Mesodermal cell (in vitro differentiated cells): ENCODE measurements around the gene OLIG3.

Experiments used
- H3K27ac ChIP-seq: 2 replicates; pipeline ENCODE4 v1.7.0; 2013; ENCODE audit warnings: mild to moderate bottlenecking, low read depth, low read length, moderate library complexity; ENCODE audit not compliant: severe bottlenecking
- H3K36me3 ChIP-seq: 2 replicates; pipeline ENCODE4 v1.7.1; 2013; ENCODE audit warnings: mild to moderate bottlenecking, low read length, moderate library complexity; ENCODE audit not compliant: control insufficient read depth, insufficient read depth
- H3K4me1 ChIP-seq: one replicate; pipeline ENCODE4 v1.7.1; 2013; ENCODE audit warnings: mild to moderate bottlenecking, low read length; ENCODE audit not compliant: insufficient read depth, control insufficient read depth, poor library complexity, severe bottlenecking
- H3K4me3 ChIP-seq: 2 replicates; pipeline ENCODE4 v1.7.0; 2013; ENCODE audit warnings: low read length, control low read depth, mild to moderate bottlenecking; ENCODE audit not compliant: insufficient read depth, poor library complexity, severe bottlenecking; ENCODE audit errors: extremely low read depth
- H3K9me3 ChIP-seq: 2 replicates; pipeline ENCODE4 v1.7.1; 2013; ENCODE audit warnings: mild to moderate bottlenecking, low read length, moderate library complexity; ENCODE audit not compliant: control insufficient read depth
- WGBS, 2 experiments: methylation state at CpG; one replicate each; pipeline ENCODE4 v1.1.5; 2013; ENCODE audit warnings: missing lambda C conversion rate in 2 of 2; ENCODE audit not compliant: insufficient coverage in 2 of 2; 5-methylcytosine and 5-hydroxymethylcytosine counted together

The OLIG3 gene

GRCh38 chr6:137519629-137520176 lies 25.5 kb upstream of the OLIG3 start:
- WGBS, 2 experiments = 42 to 56% methylated on average over 4 to 6 of the region's 9 CpGs
- H3K36me3 ChIP-seq = no peaks in the 10 kb centered on the region
- no peaks in the 10 kb centered on the region for H3K4me1 ChIP-seq
- no peak overlapping the region for H3K4me3 ChIP-seq
- H3K9me3 ChIP-seq = no peaks in the 10 kb centered on the region
- H3K27ac ChIP-seq = no peak overlapping the region

DNA sequence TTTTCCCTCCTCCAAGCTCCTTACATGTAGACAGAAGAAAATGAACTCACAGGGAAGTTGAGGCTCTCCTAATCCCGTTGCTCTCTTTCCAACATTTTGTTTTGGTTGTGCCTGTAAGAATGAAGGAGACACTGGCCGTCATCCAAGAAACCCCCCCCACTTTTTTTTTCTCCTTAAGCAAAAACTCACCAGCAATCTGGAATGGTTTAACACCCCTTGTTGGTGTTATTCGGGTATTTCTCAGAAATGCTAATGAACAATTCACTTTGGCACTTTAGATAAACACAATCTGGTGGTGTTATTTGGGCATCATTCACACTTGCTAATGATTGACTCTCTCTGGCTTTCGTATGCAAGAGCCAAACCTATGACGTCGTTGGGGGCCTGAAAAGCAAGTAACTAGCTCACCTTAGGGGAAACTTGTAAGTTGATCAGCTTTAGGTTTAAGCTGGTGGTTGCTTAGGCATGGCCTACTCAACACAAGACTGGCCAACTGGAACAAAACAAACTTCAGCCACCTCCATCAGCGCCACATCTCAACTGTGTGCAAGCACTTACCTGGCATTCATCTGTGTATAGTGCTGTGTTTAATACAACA lies 24.3 kb upstream of the OLIG3 start:
- WGBS, 2 experiments = 17% methylated on average over 2 of the region's 7 CpGs; no CpG with 5 or more reads in 1 of the 2 experiments
- Histone ChIP-seq H3K36me3 (no peaks in the 10 kb centered on the region), H3K27ac (no peak overlapping the region), H3K4me3 (no peak overlapping the region), H3K9me3 (no peaks in the 10 kb centered on the region), H3K4me1 (no peaks in the 10 kb centered on the region)

DNA sequence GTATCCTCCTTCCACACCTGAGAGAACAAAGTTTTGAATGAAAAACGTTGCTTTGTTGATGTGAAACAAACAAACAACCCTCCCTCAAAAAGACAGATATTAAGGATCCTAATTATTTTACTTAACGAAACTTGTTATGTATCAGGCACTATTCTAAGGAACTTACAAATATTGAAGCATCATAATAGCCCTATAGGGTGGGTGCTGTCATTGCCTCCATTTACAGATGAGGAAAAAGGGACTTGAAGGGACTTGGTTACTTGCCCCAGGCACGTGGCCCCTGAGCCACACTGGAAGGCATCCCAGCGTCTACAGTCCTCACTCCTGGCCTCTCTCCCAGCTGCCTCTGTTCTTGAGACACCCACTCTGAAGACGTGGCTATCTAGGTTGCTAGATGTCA lies 20.2 kb upstream of the OLIG3 start:
- Histone ChIP-seq H3K36me3 (no peaks in the 10 kb centered on the region), H3K4me1 (no peaks in the 10 kb centered on the region), H3K27ac (no peak overlapping the region), H3K4me3 (no peak overlapping the region), H3K9me3 (no peaks in the 10 kb centered on the region)
- WGBS, 2 experiments = 49 to 53% methylated on average over 2 to 3 of the region's 5 CpGs

GRCh38 chr6:137512757-137513605 lies 18.8 kb upstream of the OLIG3 start:
- 17 to 21% methylated on average over 8 to 9 of the region's 14 CpGs for WGBS, 2 experiments
- Histone ChIP-seq H3K4me1 (no peaks in the 10 kb centered on the region), H3K4me3 (no peak overlapping the region), H3K36me3 (no peaks in the 10 kb centered on the region), H3K9me3 (no peaks in the 10 kb centered on the region), H3K27ac (no peak overlapping the region)

DNA sequence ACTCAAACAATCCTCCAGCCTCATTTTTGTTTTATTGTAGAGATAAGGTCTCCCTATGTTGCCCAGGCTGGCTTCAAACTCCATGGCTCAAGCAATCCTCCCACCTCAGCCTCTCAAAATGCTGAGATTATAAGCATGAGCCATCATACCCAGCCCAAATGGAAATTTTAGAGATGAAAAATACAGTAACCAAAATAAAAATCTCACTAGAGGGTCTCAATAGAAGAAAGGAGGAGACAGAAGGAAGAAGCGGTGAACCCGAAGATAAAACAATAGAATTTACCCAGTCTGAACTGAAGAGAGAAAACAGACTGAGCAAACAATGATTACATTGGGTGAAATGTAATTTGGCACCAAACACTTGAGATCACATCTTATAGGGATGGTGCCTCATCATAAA lies 16.7 kb upstream of the OLIG3 start:
- 100% methylated on average over 2 of the region's 2 CpGs; no CpG with 5 or more reads in 1 of the 2 experiments for WGBS, 2 experiments
- Histone ChIP-seq H3K4me1 (no peaks in the 10 kb centered on the region), H3K9me3 (no peaks in the 10 kb centered on the region), H3K27ac (no peak overlapping the region), H3K4me3 (no peak overlapping the region), H3K36me3 (no peaks in the 10 kb centered on the region)

DNA sequence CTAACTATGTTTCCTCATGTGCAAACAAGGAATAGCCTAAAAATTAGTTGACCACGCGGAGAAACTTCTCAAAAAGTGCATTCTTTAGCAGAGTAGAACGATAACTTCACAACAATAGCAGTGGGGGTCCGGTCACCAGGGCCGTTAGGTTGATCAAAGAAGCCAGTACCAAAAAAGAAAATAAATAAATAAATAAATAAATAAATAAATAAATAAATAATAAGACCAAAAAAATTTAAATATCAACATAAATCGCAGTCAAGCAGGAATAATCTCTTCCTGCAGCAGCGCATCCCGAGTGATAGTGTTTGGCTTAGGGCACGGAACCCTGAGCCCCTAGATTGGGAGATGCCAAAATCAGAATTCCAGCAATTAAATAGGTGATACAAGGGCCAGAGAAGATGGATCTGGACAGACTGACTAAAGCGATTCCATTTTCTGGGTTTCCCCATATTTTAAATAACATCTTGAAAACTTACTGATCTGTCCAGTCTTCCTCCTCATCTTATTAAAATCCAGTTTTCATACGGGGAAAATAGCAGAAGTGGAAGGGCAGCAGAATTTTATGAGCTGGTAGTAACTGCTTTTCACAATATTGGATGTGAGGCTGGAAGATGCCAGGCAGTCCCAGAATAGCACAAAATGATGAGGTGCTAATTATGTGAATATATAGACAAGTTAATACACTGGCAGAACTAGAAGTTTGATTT lies 4.4 kb upstream of the OLIG3 start:
- WGBS, 2 experiments = 11 to 20% methylated on average over 4 to 7 of the region's 11 CpGs
- no peak overlapping the region for H3K4me3 ChIP-seq

GRCh38 chr6:137497721-137498463 lies 3.7 kb upstream of the OLIG3 start:
- WGBS, 2 experiments = 1% methylated on average over 42 to 47 of the region's 60 CpGs
- H3K4me1 ChIP-seq = peaks cover 8% of the 10 kb centered on the region
- no peaks in the 10 kb centered on the region for H3K36me3 ChIP-seq
- no peaks in the 10 kb centered on the region for H3K9me3 ChIP-seq
- no peak overlapping the region for H3K27ac ChIP-seq
- H3K4me3 ChIP-seq = no peak overlapping the region

More for the DNA sequence above, 4.4 kb upstream of the OLIG3 start:
- Histone ChIP-seq H3K27ac (no peak overlapping the region), H3K36me3 (no peaks in the 10 kb centered on the region), H3K9me3 (no peaks in the 10 kb centered on the region), H3K4me1 (peaks cover 8% of the 10 kb centered on the region)

- Histone ChIP-seq H3K27ac (no peak overlapping the region), H3K36me3 (no peaks in the 10 kb centered on the region), H3K4me3 (no peak overlapping the region), H3K4me1 (peaks cover 8% of the 10 kb centered on the region), H3K9me3 (no peaks in the 10 kb centered on the region)
- 0 to 1% methylated on average over 36 to 40 of the region's 47 CpGs for WGBS, 2 experiments
Measured at GRCh38 chr6:137496909-137497720, 2.9 kb upstream of the OLIG3 start.

GRCh38 chr6:137496368-137496767 lies 2.2 kb upstream of the OLIG3 start:
- Histone ChIP-seq H3K27ac (no peak overlapping the region), H3K4me1 (peaks cover 8% of the 10 kb centered on the region), H3K4me3 (no peak overlapping the region), H3K36me3 (no peaks in the 10 kb centered on the region), H3K9me3 (no peaks in the 10 kb centered on the region)
- WGBS, 2 experiments = 0% methylated on average over 9 of the region's 17 CpGs; no CpG with 5 or more reads in 1 of the 2 experiments
